Glutamatergic neuron (in vitro differentiated cells): ENCODE measurements around the gene MFSD12. TPM values are rescaled to one million over a fixed set of nuclear protein-coding genes. Genes with fewer than 3 reads are reported as not detected.

Experiments used
- DNase-seq: peaks from one replicate; pipeline ENCODE4 v3.0.0; 2022
- H3K27ac Mint-ChIP-seq: one replicate; pipeline ENCODE4 v1.8.0; 2020; ENCODE audit warnings: mild to moderate bottlenecking, mixed read lengths, inconsistent platforms; ENCODE audit not compliant: unreplicated experiment
- H3K27me3 Mint-ChIP-seq: one replicate; pipeline ENCODE4 v1.8.0; 2020; ENCODE audit warnings: mild to moderate bottlenecking, moderate library complexity, mixed read lengths, inconsistent platforms; ENCODE audit not compliant: unreplicated experiment
- H3K36me3 Mint-ChIP-seq: one replicate; pipeline ENCODE4 v1.8.0; 2020; ENCODE audit warnings: mild to moderate bottlenecking, mixed read lengths, inconsistent platforms; ENCODE audit not compliant: unreplicated experiment
- H3K4me1 Mint-ChIP-seq: one replicate; pipeline ENCODE4 v1.8.0; 2020; ENCODE audit warnings: mild to moderate bottlenecking, low read depth, mixed read lengths, inconsistent platforms; ENCODE audit not compliant: unreplicated experiment
- H3K4me3 Mint-ChIP-seq: one replicate; pipeline ENCODE4 v1.8.0; 2020; ENCODE audit warnings: mild to moderate bottlenecking, mixed read lengths, inconsistent platforms; ENCODE audit not compliant: unreplicated experiment
- H3K9me3 Mint-ChIP-seq: one replicate; pipeline ENCODE4 v1.8.0; 2020; ENCODE audit warnings: mild to moderate bottlenecking, moderate library complexity, mixed read lengths, inconsistent platforms; ENCODE audit not compliant: unreplicated experiment
- CTCF ChIP-seq: fragments of 200-600 bp; sonication (generic); IDR thresholded peaks from one replicate; pipeline ENCODE4 v1.5.0; 2021; ENCODE audit not compliant: partially characterized antibody, unreplicated experiment
- total RNA-seq: library from RNA; stranded (reverse); fragmentation: NEBNext Ultra II Directional; extraction: Animal tissue kit (Norgen Biotek cat#: 25700); gene quantifications from one replicate; pipeline ENCODE4 v1.2.1, GENCODE V29; 2021; ENCODE audit not compliant: unreplicated experiment

The MFSD12 gene
- total RNA-seq, 1 donor from 2014 or later = 134 TPM

- H3K36me3 Mint-ChIP-seq = no peaks in the 10 kb centered on the region
- H3K27me3 Mint-ChIP-seq = peaks cover 10% of the 10 kb centered on the region
- peaks cover 2% of the 10 kb centered on the region for H3K4me1 Mint-ChIP-seq
- no peak overlapping the region for H3K27ac Mint-ChIP-seq
- H3K4me3 Mint-ChIP-seq = no peak overlapping the region
- no peak for TF ChIP-seq CTCF
- no peaks in the 10 kb centered on the region for H3K9me3 Mint-ChIP-seq
- no peak for DNase-seq
Measured at GRCh38 chr19:3605361-3605760, 48.0 kb upstream of the MFSD12 start.

- peaks cover 10% of the 10 kb centered on the region for H3K27me3 Mint-ChIP-seq
- H3K4me1 Mint-ChIP-seq = peaks cover 2% of the 10 kb centered on the region
- no peak for TF ChIP-seq CTCF
- no peaks in the 10 kb centered on the region for H3K9me3 Mint-ChIP-seq
- no peak overlapping the region for H3K27ac Mint-ChIP-seq
- no peak overlapping the region for H3K4me3 Mint-ChIP-seq
- no peaks in the 10 kb centered on the region for H3K36me3 Mint-ChIP-seq
- no peak for DNase-seq
Measured at GRCh38 chr19:3604987-3605343, 47.6 kb upstream of the MFSD12 start.

- DNase-seq = no peak
- TF ChIP-seq CTCF = no peak
- H3K9me3 Mint-ChIP-seq = no peaks in the 10 kb centered on the region
- H3K4me3 Mint-ChIP-seq = no peak overlapping the region
- peaks cover 10% of the 10 kb centered on the region for H3K27me3 Mint-ChIP-seq
- H3K4me1 Mint-ChIP-seq = peaks cover 2% of the 10 kb centered on the region
- no peak overlapping the region for H3K27ac Mint-ChIP-seq
- H3K36me3 Mint-ChIP-seq = no peaks in the 10 kb centered on the region
Measured at GRCh38 chr19:3604227-3604986, 47.0 kb upstream of the MFSD12 start.

GRCh38 chr19:3603121-3603811 lies 45.9 kb upstream of the MFSD12 start:
- H3K27me3 Mint-ChIP-seq = peaks cover 8% of the 10 kb centered on the region
- H3K4me3 Mint-ChIP-seq = no peak overlapping the region
- H3K4me1 Mint-ChIP-seq = peaks cover 2% of the 10 kb centered on the region
- H3K9me3 Mint-ChIP-seq = no peaks in the 10 kb centered on the region
- TF ChIP-seq CTCF = no peak
- H3K27ac Mint-ChIP-seq = no peak overlapping the region
- H3K36me3 Mint-ChIP-seq = no peaks in the 10 kb centered on the region
- no peak for DNase-seq

- TF ChIP-seq CTCF = no peak
- H3K4me1 Mint-ChIP-seq = no peaks in the 10 kb centered on the region
- no peak for DNase-seq
- no peak overlapping the region for H3K4me3 Mint-ChIP-seq
- H3K36me3 Mint-ChIP-seq = no peaks in the 10 kb centered on the region
- no peak overlapping the region for H3K27ac Mint-ChIP-seq
- H3K9me3 Mint-ChIP-seq = no peaks in the 10 kb centered on the region
- H3K27me3 Mint-ChIP-seq = peaks cover 2% of the 10 kb centered on the region
Measured at GRCh38 chr19:3601021-3601420, 43.6 kb upstream of the MFSD12 start.
